ENCODE data around the gene BCAS4. TPM values are rescaled to one million over a fixed set of nuclear protein-coding genes. Genes with fewer than 3 reads are reported as not detected.

The BCAS4 gene
- polyA plus RNA-seq, 1 experiment, result 37.3 TPM

DNA sequence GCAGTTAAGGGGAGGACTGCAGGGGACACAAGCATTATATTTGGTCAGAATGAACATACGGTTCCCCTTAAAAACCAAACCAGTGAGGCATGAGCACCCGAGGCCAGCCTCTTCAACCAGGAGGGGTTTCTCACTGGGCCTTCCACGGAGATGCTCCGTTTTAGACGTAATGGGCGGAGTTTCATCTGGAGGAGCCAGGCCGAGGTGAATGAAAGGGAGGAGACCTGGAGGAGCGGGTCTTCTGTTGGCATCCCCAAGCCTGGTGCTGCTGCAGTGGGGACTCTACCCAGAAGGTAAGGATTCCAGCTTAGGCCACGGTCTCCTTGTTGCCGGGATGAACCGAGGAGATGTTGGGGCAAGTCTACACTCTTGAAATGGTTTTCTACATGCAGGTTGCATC lies 89.0 kb downstream of the BCAS4 start:
- H3K27ac ChIP-seq (ENCODE audit: low read depth, low read length), result no peak overlapping the region
- TF ChIP-seq, protein P1, sequence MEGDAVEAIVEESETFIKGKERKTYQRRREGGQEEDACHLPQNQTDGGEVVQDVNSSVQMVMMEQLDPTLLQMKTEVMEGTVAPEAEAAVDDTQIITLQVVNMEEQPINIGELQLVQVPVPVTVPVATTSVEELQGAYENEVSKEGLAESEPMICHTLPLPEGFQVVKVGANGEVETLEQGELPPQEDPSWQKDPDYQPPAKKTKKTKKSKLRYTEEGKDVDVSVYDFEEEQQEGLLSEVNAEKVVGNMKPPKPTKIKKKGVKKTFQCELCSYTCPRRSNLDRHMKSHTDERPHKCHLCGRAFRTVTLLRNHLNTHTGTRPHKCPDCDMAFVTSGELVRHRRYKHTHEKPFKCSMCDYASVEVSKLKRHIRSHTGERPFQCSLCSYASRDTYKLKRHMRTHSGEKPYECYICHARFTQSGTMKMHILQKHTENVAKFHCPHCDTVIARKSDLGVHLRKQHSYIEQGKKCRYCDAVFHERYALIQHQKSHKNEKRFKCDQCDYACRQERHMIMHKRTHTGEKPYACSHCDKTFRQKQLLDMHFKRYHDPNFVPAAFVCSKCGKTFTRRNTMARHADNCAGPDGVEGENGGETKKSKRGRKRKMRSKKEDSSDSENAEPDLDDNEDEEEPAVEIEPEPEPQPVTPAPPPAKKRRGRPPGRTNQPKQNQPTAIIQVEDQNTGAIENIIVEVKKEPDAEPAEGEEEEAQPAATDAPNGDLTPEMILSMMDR (IDR thresholded peaks at IDR 0.05; ENCODE audit: low read depth, low read length), result no peak
- no peaks in the 10 kb centered on the region for H3K27me3 ChIP-seq (ENCODE audit: control insufficient read depth, insufficient read depth, low read length)
- no peak for DNase-seq (ENCODE audit: low read depth, low spot score)
- POLR2A ChIA-PET, result no interaction called here
- no peak overlapping the region for H3K4me3 ChIP-seq (ENCODE audit: low read depth, low read length)
- CTCF ChIA-PET, result no interaction called here
- 0 out of 2 replicates have a peak, but pooled peaks cover 3% of the 10 kb centered on the region for H3K9me3 ChIP-seq (ENCODE audit: control insufficient read depth, insufficient read depth, low read length)

DNA sequence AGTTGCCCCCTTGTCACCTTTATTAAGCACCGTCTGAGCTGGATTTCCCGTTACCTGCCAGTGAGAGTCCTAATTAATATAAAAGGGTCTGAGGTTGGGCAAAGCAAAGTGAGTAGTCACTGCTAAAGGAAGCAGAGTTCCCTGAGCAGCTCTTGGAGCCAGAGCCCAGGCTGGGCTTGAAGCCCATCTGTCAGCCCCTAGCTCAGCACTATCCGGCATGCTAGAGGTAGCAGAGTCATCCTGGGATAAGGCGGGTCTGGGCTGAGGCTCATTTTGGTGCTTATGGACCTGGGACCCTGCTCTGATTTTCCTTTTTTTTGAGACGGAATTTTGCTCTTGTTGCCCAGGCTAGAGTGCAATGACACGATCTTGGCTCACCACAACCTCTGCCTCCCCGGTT lies 90.2 kb downstream of the BCAS4 start:
- ChIA-PET POLR2A (no interaction called here), CTCF (interaction anchor here (0.9 to 1.4 kb wide), 2 partner anchors 44 to 92 kb away, joined by 4 to 9 read pairs; no protein-coding TSS in a partner anchor)
- H3K27ac ChIP-seq (ENCODE audit: low read depth, low read length), result no peak overlapping the region
- H3K27me3 ChIP-seq (ENCODE audit: control insufficient read depth, insufficient read depth, low read length), result no peaks in the 10 kb centered on the region
- no peak for DNase-seq (ENCODE audit: low read depth, low spot score)
- H3K9me3 ChIP-seq (ENCODE audit: control insufficient read depth, insufficient read depth, low read length), result 0 out of 2 replicates have a peak, but pooled peaks cover 3% of the 10 kb centered on the region
- TF ChIP-seq, protein P1 (IDR thresholded peaks at IDR 0.05; ENCODE audit: low read depth, low read length), result no peak
- no peak overlapping the region for H3K4me3 ChIP-seq (ENCODE audit: low read depth, low read length)

DNA sequence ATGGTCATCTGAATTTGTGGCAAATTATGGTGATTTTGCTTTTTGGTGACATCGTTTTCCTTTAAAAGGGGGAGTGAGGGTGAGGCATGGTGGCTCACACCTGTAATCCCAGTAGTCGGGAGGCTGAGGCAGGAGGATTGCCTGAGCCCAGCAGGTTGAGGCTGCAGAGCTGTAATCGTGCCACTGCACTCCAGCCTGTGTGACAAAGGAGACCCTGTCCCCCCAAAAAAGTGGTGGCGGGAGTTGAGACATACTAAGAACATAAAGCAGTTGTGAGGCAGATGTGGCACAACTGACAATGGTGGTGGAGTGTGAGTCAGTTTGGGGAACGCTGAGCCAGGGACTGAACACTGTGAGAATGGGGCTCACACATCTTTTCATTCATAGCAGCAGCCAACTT lies 90.9 kb downstream of the BCAS4 start:
- ChIA-PET POLR2A (no interaction called here), CTCF (no interaction called here)
- Histone ChIP-seq H3K27ac (ENCODE audit: low read depth, low read length) (no peak overlapping the region), H3K4me3 (ENCODE audit: low read depth, low read length) (no peak overlapping the region), H3K9me3 (ENCODE audit: control insufficient read depth, insufficient read depth, low read length) (0 out of 2 replicates have a peak, but pooled peaks cover 3% of the 10 kb centered on the region), H3K27me3 (ENCODE audit: control insufficient read depth, insufficient read depth, low read length) (no peaks in the 10 kb centered on the region)
- TF ChIP-seq, protein P1 (IDR thresholded peaks at IDR 0.05; ENCODE audit: low read depth, low read length), result no peak
- DNase-seq (ENCODE audit: low read depth, low spot score), result no peak

DNA sequence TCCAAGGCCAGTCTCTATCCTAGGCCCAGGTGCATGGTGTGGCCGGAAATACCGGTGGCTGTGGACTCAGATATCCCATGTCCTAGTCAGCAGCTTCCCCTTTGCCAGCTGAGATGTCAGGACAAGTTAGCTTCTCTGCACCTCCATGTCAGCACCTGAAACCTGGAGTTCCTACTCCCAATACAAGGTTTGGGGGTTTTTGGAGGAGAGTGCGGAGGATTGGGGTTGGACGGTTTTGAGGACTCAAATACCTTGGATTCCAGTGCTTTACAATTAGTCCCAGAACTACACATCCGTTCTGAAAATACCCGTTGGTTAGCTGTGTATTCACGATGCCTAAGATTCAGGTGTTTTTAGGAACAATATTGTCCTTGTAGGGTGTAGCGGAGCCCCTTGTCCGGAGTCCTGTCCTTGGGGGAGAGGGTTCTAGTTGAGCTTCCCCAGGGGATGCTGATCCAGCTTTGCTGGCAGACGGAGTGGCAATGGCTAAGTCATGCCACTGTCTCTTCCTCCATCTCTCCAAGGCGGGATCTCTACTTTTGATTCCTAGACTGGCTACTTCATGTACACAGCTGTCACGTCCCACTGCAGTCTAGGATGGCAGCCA lies 91.4 kb downstream of the BCAS4 start:
- Histone ChIP-seq H3K27ac (ENCODE audit: low read depth, low read length) (peak overlapping the region; percentile 21), H3K9me3 (ENCODE audit: control insufficient read depth, insufficient read depth, low read length) (0 out of 2 replicates have a peak, but pooled peaks cover 3% of the 10 kb centered on the region), H3K4me3 (ENCODE audit: low read depth, low read length) (no peak overlapping the region), H3K27me3 (ENCODE audit: control insufficient read depth, insufficient read depth, low read length) (no peaks in the 10 kb centered on the region)
- POLR2A ChIA-PET, result no interaction called here
- no peak for DNase-seq (ENCODE audit: low read depth, low spot score)
- TF ChIP-seq, protein P1 (IDR thresholded peaks at IDR 0.05; ENCODE audit: low read depth, low read length), result no peak
- CTCF ChIA-PET, result no interaction called here

DNA sequence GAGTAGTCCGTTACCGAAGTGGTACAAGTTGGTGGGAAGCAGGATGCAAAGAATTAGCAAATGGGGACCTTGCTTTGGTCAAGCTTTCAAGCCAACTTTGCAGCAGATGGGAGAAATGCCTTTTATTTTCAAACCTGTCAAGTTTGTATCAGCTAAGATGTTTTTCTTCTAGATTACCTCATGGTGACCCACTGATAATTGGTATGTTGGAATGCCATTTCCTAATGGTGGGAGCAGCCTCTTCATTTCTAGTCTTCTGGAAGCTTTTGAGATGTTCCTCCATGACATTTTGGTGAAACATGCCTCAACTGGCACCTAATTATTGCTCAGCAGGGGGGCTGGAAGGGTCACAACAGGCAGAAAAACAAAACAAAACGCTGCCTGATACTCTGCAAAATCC lies 92.7 kb downstream of the BCAS4 start:
- CTCF ChIA-PET, result interaction anchor here (1.3 kb wide), 1 partner anchor 93 kb away, joined by 6 read pairs; the partner anchor contains the start of gene BCAS4
- POLR2A ChIA-PET, result interaction anchor here (0.7 kb wide), 1 partner anchor 1784 kb away, joined by 3 read pairs; no protein-coding TSS in a partner anchor
- 0 out of 2 replicates have a peak, but pooled peaks cover 3% of the 10 kb centered on the region for H3K9me3 ChIP-seq (ENCODE audit: control insufficient read depth, insufficient read depth, low read length)
- no peak overlapping the region for H3K27ac ChIP-seq (ENCODE audit: low read depth, low read length)
- H3K4me3 ChIP-seq (ENCODE audit: low read depth, low read length), result no peak overlapping the region
- TF ChIP-seq, protein P1 (IDR thresholded peaks at IDR 0.05; ENCODE audit: low read depth, low read length), result no peak
- no peak for DNase-seq (ENCODE audit: low read depth, low spot score)
- H3K27me3 ChIP-seq (ENCODE audit: control insufficient read depth, insufficient read depth, low read length), result no peaks in the 10 kb centered on the region

Measured in AG04450 (cell line).